Activated CD4-positive, alpha-beta T cell treated with anti-CD3 and anti-CD28 coated beads for 1 hour (primary cell): ENCODE results near the gene MYO1B.

ENCODE experiments used
- DNase-seq: peaks from one replicate; pipeline ENCODE4 v3.0.0-alpha.2; 2020

The MYO1B gene

DNA sequence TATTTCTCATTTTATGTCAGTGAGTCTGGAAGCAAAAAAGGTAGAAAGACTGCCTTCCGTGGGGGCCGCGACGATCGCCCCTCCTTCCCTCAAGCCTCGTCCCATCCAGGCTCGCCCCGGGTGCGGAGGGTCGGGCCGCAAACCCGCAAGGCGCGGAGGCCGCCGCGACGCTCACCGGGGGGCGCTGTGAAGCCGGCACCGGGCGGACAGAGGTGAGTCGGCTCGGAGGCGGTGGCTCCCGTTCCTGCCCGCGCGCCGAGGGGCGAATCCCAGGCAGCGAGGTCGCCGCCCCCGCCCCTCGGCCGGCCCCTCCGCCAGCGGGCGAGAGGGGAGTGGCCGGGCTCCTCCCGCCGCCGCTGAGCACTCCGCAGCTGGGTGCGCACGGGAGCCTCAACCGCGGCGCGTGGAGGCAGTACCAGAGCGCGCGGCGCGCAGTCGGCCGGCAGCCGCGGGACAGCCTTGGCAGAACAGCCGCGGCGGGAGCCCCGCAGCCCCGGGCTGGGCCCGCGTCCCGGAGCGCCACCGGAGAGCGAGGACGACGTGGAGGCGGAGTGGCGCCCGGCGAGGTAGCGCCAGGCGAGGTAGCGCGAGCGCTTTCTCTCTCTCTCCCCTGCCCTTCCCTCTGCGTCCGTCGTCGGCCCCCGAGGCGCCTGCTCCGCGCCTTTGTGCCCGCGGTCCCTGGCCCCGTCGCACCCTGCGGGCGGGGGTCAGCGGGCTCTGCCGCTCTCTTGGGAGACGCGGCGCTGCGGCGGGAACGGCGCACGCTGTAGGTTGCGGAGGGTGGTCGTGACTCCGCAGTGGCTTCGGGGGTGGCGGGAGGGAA lies at the start of gene MYO1B:
Gene MYO1B (plus strand): TSS at position 359 of the 823 bp plus-strand sequence. CDS start 31,492 bp downstream, outside the sequence.
- peak; percentile 16 for DNase-seq

GRCh38 chr2:191197096-191197495 lies 48.1 kb upstream of the MYO1B start:
- DNase-seq: no peak

DNA sequence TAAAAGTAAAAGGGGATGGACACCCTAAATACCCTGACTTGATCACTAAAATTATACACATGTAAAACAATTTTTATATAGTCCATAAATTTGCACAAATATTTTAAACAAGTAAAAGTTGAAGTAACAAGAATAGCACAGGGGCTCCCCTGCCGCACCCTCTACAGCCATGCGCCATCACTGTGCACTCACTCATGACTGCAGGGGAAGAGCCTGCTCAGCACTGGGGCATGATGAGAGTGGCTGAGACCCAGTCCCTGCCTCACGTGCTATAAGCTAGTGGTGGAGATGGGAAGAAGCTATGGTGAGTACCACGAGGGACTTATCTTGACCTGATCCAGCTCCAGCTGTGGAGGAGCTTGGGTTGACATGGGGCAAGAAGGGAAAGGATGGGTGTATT lies 46.9 kb upstream of the MYO1B start:
- no peak for DNase-seq

DNA sequence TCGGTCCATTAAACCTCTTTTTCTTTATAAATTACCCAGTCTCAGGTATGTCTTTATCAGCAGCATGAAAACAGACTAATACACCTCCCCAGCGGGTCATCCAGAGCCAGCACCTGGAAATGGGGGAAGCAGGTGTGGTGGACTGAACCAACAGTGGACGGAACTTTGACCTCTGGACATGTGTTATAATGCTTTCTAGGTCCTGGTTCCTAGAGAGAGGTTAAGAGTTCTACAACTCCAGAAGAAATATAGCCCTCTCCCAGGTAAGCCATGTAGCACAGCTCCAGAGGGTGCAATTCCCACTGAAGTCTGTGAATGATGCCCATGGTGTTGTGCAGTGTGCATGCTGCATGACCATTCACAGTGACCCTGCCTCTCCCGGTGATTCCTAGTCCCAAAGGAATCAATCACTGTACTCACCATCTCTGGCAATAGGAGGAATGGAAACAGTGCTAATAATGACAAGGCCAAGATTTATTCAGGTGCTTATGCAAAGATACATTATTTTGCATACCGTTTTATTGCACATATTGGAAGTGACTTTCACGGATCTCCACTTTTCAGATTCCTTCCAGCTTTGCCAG lies 45.2 kb upstream of the MYO1B start:
- no peak for DNase-seq

DNA sequence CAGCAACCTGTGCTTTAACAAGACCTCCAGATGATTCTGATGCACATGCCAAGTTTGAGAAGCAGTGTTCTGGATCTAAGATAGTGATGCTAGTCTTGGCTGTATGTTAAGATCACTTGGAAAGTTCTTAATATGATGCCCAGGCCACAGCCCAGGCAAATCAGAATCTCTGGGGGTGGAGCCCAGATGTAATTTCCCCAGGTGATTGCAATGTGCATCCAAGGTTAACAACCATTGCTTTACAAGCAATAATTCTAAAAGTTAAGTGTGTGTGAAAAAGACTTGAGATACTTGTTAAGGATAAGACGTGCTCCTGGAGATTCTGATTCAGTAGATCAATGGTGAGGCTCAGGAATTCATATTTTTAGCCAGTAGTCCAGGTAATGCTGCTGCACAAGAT lies 44.3 kb upstream of the MYO1B start:
- DNase-seq: no peak

DNA sequence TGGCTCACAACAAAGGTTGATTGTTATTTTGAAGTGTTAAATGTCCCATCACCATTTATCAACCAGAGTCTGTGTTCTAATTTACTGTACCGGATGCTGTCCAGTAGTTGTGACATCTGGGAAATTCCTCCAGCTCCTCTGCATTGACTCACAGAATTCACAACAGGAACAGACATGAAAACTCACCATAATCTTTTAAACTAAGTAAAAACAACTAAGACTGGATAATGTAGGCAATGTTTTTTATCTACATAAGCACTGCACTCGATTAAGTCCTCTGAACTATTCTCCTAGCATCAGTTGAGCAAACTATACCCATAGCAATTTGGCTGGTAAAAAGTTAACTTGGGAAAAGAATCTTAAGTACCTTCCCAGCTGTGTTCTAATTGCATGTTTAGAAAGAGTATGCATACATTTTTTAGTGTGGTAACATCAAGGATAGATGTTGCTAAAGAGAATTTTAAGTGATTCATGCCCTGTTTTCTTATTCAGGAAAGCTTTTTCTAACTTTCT lies 42.9 kb upstream of the MYO1B start:
- no peak for DNase-seq

DNA sequence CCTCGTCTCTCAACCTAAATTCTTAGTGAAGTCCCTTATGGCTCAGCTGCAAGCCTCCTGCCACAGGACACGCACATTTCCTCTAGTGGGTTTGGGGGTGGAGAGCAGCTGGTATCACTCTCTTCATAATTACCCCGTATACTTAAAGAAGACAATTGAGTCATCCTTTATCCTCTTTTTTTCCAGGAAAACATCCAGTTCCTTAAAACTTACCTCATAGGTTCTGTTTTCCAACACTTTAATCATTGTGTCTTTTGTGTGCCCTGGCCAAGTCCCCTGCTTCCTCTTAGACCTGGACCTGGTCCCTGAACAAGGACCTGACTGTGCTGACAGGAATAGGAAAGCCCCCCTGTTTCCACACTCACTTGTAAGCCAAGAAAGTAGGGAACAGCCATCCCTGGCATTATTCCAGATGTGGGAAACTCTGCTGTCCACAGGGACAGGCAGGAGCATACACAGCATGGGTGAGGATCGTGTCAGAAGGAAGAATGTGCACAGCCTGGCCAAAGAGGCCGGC lies 42.3 kb upstream of the MYO1B start:
- no peak for DNase-seq

- no peak for DNase-seq
Observed at GRCh38 chr2:191204433-191204832, 40.8 kb upstream of the MYO1B start.

- DNase-seq: no peak
Observed at GRCh38 chr2:191206613-191207471, 38.4 kb upstream of the MYO1B start.

DNA sequence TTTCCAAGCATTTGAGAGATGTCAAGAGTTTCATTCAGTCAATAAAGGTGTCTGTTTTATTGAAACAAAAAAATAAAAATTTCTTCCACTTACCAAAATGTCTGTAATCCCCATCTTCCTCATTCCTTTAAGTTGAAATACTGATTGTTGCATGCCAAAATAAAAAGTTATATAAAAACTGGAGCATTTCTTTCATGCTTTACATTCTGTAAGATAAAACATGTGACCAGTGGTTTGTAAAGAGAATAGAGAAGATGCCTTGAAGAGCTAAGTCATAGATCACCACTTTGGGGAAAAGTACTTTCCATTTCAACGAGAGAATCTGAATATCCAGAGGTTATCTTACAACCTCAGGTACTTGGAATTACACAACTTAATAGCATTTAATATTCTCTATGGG lies 35.9 kb upstream of the MYO1B start:
- DNase-seq: no peak

- DNase-seq: no peak
Observed at GRCh38 chr2:191212119-191212518, 33.1 kb upstream of the MYO1B start.

DNA sequence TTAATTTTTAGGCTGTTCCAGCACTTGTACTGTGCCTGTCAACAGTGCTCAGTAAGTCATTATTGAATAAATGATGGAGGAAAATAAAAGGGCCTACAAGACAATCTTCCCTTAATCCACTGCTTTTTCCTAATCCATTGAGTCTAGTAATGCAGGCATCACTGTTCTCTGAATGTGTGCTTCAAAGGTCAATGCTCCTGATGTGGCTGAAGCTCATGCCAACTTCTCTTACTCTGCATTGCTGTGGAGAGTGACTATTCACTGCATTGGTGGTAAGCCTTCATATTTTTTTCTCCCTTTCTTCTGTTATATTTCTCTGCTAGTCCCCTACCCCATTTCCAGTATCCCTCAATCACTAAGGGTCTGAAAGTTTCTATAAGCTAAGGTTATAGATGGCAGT lies 31.9 kb upstream of the MYO1B start:
- no peak for DNase-seq

GRCh38 chr2:191215230-191215629 lies 30.0 kb upstream of the MYO1B start:
- DNase-seq: no peak

- no peak for DNase-seq
Observed at GRCh38 chr2:191215666-191216065, 29.5 kb upstream of the MYO1B start.

DNA sequence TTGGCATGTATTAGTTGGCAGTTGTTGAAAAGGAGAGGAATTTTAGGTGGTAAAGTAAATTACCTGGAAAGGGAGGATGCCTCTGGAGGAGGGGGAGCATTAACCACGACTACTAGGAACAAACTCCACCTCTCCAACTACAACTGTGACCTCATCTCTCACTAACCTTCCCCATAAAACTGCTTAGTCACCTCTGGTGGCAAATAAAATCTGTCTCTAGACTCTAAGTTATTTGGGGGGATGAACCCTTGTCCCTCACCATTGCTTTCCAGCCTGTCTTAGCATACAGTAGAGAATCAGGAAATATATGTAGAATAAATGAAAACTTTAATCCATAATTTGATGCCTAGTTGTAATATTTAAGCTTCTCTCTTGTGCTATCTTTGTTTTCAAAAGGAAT lies 27.6 kb upstream of the MYO1B start:
- DNase-seq: no peak

GRCh38 chr2:191218292-191218898 lies 26.8 kb upstream of the MYO1B start:
- no peak for DNase-seq

DNA sequence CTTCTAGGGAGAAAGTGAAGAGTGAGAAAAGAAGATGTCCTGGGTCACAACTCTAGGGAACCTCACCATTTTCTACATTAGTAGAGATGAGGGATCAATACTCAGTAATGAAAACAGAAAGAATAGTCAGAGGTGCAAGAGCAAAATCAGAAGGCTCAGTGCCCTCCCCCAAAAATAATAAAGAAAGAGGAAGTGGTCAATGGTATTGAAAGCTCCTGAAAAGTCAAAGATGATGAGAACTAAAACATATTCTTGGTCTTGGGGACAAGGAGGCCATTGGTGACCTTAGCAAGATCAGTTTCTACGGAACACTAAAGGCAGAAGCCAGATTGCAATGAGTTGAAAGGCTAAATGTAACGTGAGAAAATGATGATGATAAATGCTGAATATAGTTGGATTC lies 24.5 kb upstream of the MYO1B start:
- no peak for DNase-seq

- DNase-seq: no peak
Observed at GRCh38 chr2:191221666-191222065, 23.5 kb upstream of the MYO1B start.

GRCh38 chr2:191222507-191222906 lies 22.7 kb upstream of the MYO1B start:
- no peak for DNase-seq

DNA sequence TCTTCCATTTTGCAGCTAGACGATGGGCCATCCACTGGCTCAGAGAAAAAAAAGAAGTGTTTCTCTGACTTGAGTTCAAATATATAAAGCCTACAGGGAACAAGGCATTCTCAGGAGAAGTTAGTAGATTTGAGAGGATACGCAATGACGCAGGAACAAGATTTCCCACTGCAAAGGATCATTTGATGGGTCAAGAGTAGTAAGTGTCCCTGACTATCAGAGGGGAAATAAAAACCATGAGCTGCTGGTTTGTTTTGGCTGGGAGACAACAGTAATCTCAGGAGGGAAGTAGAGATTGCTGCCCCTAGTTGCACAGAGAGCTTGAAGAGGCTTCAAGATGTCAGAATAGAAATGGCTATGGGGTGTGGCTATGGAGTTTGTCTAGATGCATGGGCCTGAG lies 22.3 kb upstream of the MYO1B start:
- no peak for DNase-seq

DNA sequence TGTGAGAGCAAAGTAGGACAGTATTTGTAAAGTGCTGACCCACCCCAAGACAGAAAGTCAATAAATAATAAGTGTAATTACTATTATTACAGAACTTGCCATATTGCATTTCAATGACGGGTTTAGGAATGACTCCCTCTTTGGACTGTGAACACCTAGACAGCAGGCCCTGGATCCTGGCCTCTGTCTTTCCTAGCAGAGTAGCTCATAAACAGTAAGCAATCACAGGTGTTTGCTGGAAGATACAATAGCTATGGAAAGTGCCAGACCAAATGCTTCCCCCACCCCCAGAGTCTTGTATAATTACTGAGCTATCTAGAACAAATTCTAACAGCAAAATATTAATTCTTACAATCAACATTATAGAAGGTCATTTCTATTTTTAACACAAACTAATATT lies 20.1 kb upstream of the MYO1B start:
- no peak for DNase-seq

DNA sequence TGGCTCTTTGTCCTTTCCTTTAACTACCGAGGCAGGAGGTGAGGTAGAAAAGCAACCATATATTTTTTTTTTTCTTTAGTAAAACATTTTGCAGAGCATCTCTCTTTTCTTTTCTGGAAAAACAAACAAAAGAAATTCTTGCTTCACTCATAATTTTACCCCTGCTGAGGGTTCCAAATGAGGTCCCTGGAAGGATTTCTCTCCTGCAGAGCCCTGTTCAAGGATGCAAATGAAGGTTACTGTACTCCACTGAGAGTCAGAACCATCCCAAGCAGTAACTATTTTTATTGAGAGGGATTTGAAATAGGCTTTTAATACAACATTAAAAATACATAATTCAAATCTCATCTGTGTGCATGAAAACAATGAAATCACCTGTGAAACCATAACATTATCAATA lies 19.5 kb upstream of the MYO1B start:
- DNase-seq: no peak

DNA sequence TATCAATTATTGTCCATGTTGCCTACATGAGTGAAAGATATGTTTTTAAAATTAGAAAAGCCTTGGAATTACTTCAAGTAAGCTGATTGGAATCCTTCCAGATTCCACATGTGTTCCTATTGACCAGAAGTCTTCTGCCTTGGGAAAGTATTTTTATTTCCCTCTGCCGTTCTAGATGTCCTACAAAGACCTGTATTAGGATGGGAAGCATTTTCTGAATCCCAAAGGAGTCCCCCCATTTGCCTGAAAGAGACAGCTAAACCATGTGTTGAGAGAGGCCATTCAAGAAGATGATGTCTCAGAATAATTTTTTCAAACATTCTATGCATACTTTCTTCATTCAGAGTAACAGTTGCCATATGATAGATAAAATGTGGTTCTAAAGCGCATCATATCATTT lies 19.0 kb upstream of the MYO1B start:
- no peak for DNase-seq
